NCI-H2107 treated with DMSO at 0.1 percent for 48 hours (cell line): ENCODE data around the gene RAB5A.
"Not testable (repeated sequence)": the region's sequence is repeated elsewhere in the genome, so short reads cannot be mapped to it uniquely, and the experiment has no call there.

Experiments used
- DNase-seq: peaks from one replicate; lab custom pipeline; 2025; ENCODE audit not compliant: unreplicated experiment; lab: John Stamatoyannopoulos, UW

Gene RAB5A

GRCh38 chr3:20023623-20024405 is 76.9 kb downstream of the RAB5A start:
- DNase-seq = no peak

- no peak for DNase-seq
Measured at GRCh38 chr3:20027136-20027535, 80.2 kb downstream of the RAB5A start.

GRCh38 chr3:20028905-20029331 is 82.0 kb downstream of the RAB5A start:
- no peak for DNase-seq

DNA sequence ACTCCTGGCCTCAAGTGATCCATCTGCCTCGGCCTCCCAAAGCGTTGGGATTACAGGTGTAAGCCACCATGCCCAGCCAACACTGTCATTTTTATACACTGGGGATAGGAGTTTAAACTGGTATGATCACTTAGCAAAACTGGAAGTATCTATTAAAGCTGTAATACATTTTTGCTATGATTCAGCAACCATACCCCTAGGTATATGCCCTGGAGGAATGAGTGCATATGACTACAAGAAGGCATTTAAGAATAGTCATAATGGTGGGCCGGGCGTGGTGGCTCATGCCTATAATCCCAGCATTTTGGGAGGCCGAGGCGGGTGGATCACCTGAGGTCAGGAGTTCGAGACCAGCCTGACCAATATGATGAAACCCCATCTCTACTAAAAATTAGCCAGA is 85.0 kb downstream of the RAB5A start:
- DNase-seq = not testable (repeated sequence)
